ENCODE measurements around the gene SRPK2. TPM values are rescaled to one million over a fixed set of nuclear protein-coding genes. Genes with fewer than 3 reads are reported as not detected.
A peak's percentile ranks its signal among the peaks of the same experiment; 100 is the strongest.

The SRPK2 gene
- total and polyA plus RNA-seq, 2 of the 13 experiments (the other 11 are each of a cell fraction or from before 2014, with no cell fraction given): 10.1 to 22.3 TPM

DNA sequence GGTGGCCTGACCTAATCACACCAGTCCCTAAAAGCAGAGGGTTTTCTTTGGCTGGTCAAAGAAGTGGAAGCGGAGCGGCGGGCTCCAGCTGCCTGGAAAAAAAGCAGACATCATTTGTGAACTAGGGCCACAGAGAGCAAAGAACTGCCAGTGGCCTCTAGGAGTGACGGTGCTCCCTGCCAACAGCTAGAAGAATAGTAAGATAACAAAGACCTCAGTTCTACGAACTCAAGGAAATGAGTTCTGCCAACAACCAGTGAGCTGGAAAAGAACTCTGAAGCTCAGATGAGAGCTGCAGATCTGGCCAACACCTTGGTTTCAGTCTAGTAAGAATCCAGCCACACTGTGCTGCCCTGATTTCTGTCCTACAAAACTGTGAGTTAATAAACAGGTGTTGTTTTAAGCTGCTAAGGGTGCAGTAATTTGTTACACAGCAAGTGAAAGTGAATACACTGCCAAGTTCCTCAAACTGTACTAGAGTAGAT lies 178.0 kb downstream of the SRPK2 start:
- Histone ChIP-seq H3K79me2 (ENCODE audit: insufficient read depth, low read length) (peaks cover 15% of the 10 kb centered on the region), H3K4me3 (replicated peaks in 1 of 3; ENCODE audit: insufficient read depth in 1 of 3, low read depth in 2 of 3, low read length in 3 of 3) (no peak overlapping the region), H3K27ac (ENCODE audit: extremely low read length, insufficient read depth, low read length) (no peak overlapping the region), H3K4me1 (ENCODE audit: insufficient read depth, low read length) (0 out of 2 replicates have a peak, but pooled peaks cover 4% of the 10 kb centered on the region), H4K20me1 (ENCODE audit: insufficient read depth, low read length) (no peaks in the 10 kb centered on the region), H3K27me3 (ENCODE audit: control insufficient read depth in 1 of 2, insufficient read depth in 2 of 2, low read length in 2 of 2) (no peaks in the 10 kb centered on the region), H3K9ac (ENCODE audit: insufficient read depth, low read depth, low read length) (no peak overlapping the region), H2AFZ (ENCODE audit: low read length) (no peak overlapping the region), H3K9me3 (ENCODE audit: low read length) (no peaks in the 10 kb centered on the region), H3K36me3 (replicated peaks in 1 of 2; ENCODE audit: control insufficient read depth in 1 of 2, insufficient read depth in 2 of 2, low read length in 2 of 2) (no peaks in the 10 kb centered on the region), H3K4me2 (ENCODE audit: low read depth, low read length) (no peak overlapping the region)
- no peak for DNase-seq (ENCODE audit: low spot score)
- POLR2A ChIA-PET: no interaction called here
- ATAC-seq: no peak
- FAIRE-seq: no peak
- BruUV-seq (replicated peaks): no TSS peak
- CTCF ChIA-PET (ENCODE audit: low intra/inter-chr PET ratio, low total read pairs): no interaction called here
- TF ChIP-seq ZNF263 (CRISPR knock-in tag; IDR thresholded peaks at IDR 0.05): peak; percentile 64
- TF ChIP-seq GATA4 (IDR thresholded peaks at IDR 0.05; ENCODE audit: borderline replicate concordance, low read depth): no peak
- intact Hi-C loops (cut with micrococcal nuclease; ENCODE audit: unreplicated experiment) (no loop called here), in situ Hi-C loops (cut with HindIII; ENCODE audit: extremely low pct_ligation_motif_present, low pct_unique_long_range_greater_than_20kb) (no loop called here)
- WGBS (ENCODE audit: low lambda C conversion rate): 94% methylated on average over 5 of the region's 5 CpGs

DNA sequence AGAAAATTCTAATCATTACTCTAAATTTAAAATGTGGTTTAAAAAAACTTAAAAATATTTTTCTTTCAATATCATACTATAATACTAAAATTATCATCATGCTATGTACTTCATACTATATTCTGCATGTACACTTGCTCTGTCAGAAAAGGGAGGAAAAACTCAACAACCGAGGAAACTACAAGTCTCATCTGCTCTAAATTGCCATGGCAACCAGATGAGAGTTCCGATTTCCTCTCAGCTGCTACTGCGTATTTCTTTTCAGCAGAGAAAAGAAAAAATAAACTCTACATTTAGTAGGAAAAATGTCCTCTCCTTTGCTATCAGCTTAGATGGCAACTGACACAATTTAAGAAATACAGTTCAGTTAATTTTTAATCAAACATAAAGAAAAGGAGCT lies 178.9 kb downstream of the SRPK2 start:
- Histone ChIP-seq H3K4me3 (replicated peaks in 1 of 3; ENCODE audit: insufficient read depth in 1 of 3, low read depth in 2 of 3, low read length in 3 of 3) (no peak overlapping the region), H3K4me1 (ENCODE audit: insufficient read depth, low read length) (0 out of 2 replicates have a peak, but pooled peaks cover 4% of the 10 kb centered on the region), H3K27me3 (ENCODE audit: control insufficient read depth in 1 of 2, insufficient read depth in 2 of 2, low read length in 2 of 2) (no peaks in the 10 kb centered on the region), H2AFZ (ENCODE audit: low read length) (no peak overlapping the region), H3K4me2 (ENCODE audit: low read depth, low read length) (no peak overlapping the region), H3K79me2 (ENCODE audit: insufficient read depth, low read length) (peaks cover 15% of the 10 kb centered on the region), H4K20me1 (ENCODE audit: insufficient read depth, low read length) (no peaks in the 10 kb centered on the region), H3K9me3 (ENCODE audit: low read length) (no peaks in the 10 kb centered on the region), H3K27ac (ENCODE audit: extremely low read length, insufficient read depth, low read length) (no peak overlapping the region), H3K36me3 (replicated peaks in 1 of 2; ENCODE audit: control insufficient read depth in 1 of 2, insufficient read depth in 2 of 2, low read length in 2 of 2) (no peaks in the 10 kb centered on the region), H3K9ac (ENCODE audit: insufficient read depth, low read depth, low read length) (no peak overlapping the region)
- ATAC-seq: no peak
- POLR2A ChIA-PET: no interaction called here
- no TSS peak for BruUV-seq (replicated peaks)
- TF ChIP-seq, protein P1, sequence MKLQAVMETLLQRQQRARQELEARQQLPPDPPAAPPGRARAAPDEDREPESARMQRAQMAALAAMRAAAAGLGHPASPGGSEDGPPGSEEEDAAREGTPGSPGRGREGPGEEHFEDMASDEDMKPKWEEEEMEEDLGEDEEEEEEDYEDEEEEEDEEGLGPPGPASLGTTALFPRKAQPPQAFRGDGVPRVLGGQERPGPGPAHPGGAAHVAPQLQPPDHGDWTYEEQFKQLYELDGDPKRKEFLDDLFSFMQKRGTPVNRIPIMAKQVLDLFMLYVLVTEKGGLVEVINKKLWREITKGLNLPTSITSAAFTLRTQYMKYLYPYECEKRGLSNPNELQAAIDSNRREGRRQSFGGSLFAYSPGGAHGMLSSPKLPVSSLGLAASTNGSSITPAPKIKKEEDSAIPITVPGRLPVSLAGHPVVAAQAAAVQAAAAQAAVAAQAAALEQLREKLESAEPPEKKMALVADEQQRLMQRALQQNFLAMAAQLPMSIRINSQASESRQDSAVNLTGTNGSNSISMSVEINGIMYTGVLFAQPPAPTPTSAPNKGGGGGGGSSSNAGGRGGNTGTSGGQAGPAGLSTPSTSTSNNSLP (IDR thresholded peaks at IDR 0.05; ENCODE audit: low read depth, low read length): no peak
- no peak for TF ChIP-seq RFX1 (IDR thresholded peaks at IDR 0.05)
- TF ChIP-seq, protein P2, sequence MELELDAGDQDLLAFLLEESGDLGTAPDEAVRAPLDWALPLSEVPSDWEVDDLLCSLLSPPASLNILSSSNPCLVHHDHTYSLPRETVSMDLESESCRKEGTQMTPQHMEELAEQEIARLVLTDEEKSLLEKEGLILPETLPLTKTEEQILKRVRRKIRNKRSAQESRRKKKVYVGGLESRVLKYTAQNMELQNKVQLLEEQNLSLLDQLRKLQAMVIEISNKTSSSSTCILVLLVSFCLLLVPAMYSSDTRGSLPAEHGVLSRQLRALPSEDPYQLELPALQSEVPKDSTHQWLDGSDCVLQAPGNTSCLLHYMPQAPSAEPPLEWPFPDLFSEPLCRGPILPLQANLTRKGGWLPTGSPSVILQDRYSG (CRISPR knock-in tag; IDR thresholded peaks at IDR 0.05): no peak
- TF ChIP-seq, protein P3, sequence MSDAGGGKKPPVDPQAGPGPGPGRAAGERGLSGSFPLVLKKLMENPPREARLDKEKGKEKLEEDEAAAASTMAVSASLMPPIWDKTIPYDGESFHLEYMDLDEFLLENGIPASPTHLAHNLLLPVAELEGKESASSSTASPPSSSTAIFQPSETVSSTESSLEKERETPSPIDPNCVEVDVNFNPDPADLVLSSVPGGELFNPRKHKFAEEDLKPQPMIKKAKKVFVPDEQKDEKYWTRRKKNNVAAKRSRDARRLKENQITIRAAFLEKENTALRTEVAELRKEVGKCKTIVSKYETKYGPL (CRISPR knock-in tag; IDR thresholded peaks at IDR 0.05): no peak
- TF ChIP-seq FOXP1 (IDR thresholded peaks at IDR 0.05): no peak
- no peak for TF ChIP-seq FOXP1 (CRISPR knock-in tag; IDR thresholded peaks at IDR 0.05)
- TF ChIP-seq ZNF501 (CRISPR knock-in tag; IDR thresholded peaks at IDR 0.05): no peak
- no peak for TF ChIP-seq ZSCAN22 (CRISPR knock-in tag; IDR thresholded peaks at IDR 0.05)
- TF ChIP-seq NBN (conservative IDR thresholded peaks at IDR 0.05): no peak
- no peak for TF ChIP-seq REXO4 (CRISPR knock-in tag; IDR thresholded peaks at IDR 0.05; ENCODE audit: borderline replicate concordance)
- TF ChIP-seq CENPT (CRISPR knock-in tag; IDR thresholded peaks at IDR 0.05; ENCODE audit: low read depth): no peak
- TF ChIP-seq KDM5A (IDR thresholded peaks at IDR 0.05; ENCODE audit: borderline replicate concordance, low read length): no peak
- no peak for FAIRE-seq
- WGBS (ENCODE audit: low lambda C conversion rate): 96% methylated on average over 3 of the region's 3 CpGs
- CTCF ChIA-PET (ENCODE audit: low intra/inter-chr PET ratio, low total read pairs): no interaction called here
- intact Hi-C loops (cut with micrococcal nuclease; ENCODE audit: unreplicated experiment) (no loop called here), in situ Hi-C loops (cut with HindIII; ENCODE audit: extremely low pct_ligation_motif_present, low pct_unique_long_range_greater_than_20kb) (no loop called here)
- DNase-seq (ENCODE audit: low spot score): no peak

All from HepG2 (cell line).